Hair follicular keratinocyte (primary cell): ENCODE measurements around the gene ELMO1. TPM values are rescaled to one million over a fixed set of nuclear protein-coding genes. Genes with fewer than 3 reads are reported as not detected.

Experiments used
- total RNA-seq: library from RNA; depleted of rRNA; stranded (reverse); fragments of >200 nt; gene quantifications from 2 replicates; pipeline ENCODE4 v1.2.3, GENCODE V29; 2015

Gene ELMO1
- total RNA-seq = not detected in 2 replicates

GRCh38 chr7:37448636-37449361 lies at the start of gene ELMO1:
Gene ELMO1, minus strand, starts transcription at chr7:37448864. Its CDS starts 106,174 bp downstream, at chr7:37342690.

Other genes starting within 250 kb of the ELMO1 start
- gene GPR141, start 234.9 kb upstream of the ELMO1 start, total RNA-seq = not detected in 2 replicates